Measurements from ENCODE around the gene NECAP2.

DNA sequence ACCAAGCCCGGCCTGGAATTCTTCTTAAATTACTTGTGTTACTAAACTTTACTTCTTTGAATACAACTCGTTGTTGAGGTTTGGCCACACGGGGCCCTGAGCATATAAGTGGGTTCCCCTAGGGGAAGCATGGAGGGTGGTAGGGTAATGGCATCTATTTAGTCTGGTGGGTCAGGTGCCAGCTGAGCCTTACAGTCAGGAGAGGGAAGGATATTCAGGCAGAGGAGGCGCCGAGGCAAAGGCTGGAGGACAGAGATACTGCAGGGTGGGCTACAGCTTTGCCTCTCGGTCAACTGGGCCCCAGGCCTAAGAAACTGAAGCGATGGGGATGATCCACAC lies 424 bp upstream of the NECAP2 start:
- no peak for TF ChIP-seq NFE2L2 (IDR thresholded peaks at IDR 0.05; ENCODE audit: low read depth, low read length)
- TF ChIP-seq, protein P1, sequence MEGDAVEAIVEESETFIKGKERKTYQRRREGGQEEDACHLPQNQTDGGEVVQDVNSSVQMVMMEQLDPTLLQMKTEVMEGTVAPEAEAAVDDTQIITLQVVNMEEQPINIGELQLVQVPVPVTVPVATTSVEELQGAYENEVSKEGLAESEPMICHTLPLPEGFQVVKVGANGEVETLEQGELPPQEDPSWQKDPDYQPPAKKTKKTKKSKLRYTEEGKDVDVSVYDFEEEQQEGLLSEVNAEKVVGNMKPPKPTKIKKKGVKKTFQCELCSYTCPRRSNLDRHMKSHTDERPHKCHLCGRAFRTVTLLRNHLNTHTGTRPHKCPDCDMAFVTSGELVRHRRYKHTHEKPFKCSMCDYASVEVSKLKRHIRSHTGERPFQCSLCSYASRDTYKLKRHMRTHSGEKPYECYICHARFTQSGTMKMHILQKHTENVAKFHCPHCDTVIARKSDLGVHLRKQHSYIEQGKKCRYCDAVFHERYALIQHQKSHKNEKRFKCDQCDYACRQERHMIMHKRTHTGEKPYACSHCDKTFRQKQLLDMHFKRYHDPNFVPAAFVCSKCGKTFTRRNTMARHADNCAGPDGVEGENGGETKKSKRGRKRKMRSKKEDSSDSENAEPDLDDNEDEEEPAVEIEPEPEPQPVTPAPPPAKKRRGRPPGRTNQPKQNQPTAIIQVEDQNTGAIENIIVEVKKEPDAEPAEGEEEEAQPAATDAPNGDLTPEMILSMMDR (conservative IDR thresholded peaks at IDR 0.05; ENCODE audit: low read depth, low read length): no peak
- no peak for TF ChIP-seq POLR2A (IDR thresholded peaks at IDR 0.05; ENCODE audit: low read depth, low read length)
- TF ChIP-seq RCOR1 (IDR thresholded peaks at IDR 0.05; ENCODE audit: insufficient replicate concordance, low read length): no peak
- no peak for TF ChIP-seq BHLHE40 (IDR thresholded peaks at IDR 0.05; ENCODE audit: low read depth, low read length)
- TF ChIP-seq, protein P2, sequence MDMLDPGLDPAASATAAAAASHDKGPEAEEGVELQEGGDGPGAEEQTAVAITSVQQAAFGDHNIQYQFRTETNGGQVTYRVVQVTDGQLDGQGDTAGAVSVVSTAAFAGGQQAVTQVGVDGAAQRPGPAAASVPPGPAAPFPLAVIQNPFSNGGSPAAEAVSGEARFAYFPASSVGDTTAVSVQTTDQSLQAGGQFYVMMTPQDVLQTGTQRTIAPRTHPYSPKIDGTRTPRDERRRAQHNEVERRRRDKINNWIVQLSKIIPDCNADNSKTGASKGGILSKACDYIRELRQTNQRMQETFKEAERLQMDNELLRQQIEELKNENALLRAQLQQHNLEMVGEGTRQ (IDR thresholded peaks at IDR 0.05; ENCODE audit: low read depth, low read length): no peak
- no peak for TF ChIP-seq RAD21 (IDR thresholded peaks at IDR 0.05; ENCODE audit: low read length)
- TF ChIP-seq MAZ (IDR thresholded peaks at IDR 0.05; ENCODE audit: borderline replicate concordance, low read depth, low read length): no peak
- TF ChIP-seq SMC3 (IDR thresholded peaks at IDR 0.05; ENCODE audit: low read depth, low read length): no peak
- no peak for TF ChIP-seq CEBPB (IDR thresholded peaks at IDR 0.05; ENCODE audit: low read depth, low read length)
- TF ChIP-seq RFX5 (IDR thresholded peaks at IDR 0.05; ENCODE audit: low read depth, low read length): no peak
- no peak for TF ChIP-seq MAFK (IDR thresholded peaks at IDR 0.05; ENCODE audit: low read depth, low read length)
